ENCODE data around the gene KCTD14. TPM values are rescaled to one million over a fixed set of nuclear protein-coding genes. Genes with fewer than 3 reads are reported as not detected.

The KCTD14 gene
- total RNA-seq, 2 donors from 2014 or later = 19.5 to 19.7 TPM

- intact Hi-C loops (cut with DNase I) = no loop called here
- Histone ChIP-seq H3K4me1 (no peaks in the 10 kb centered on the region), H3K27ac (no peak overlapping the region), H3K9me3 (no peaks in the 10 kb centered on the region), H3K27me3 (no peaks in the 10 kb centered on the region), H3K4me3 (no peak overlapping the region), H3K9ac (ENCODE audit: low read depth in 2 of 2, low read length in 2 of 2) (no peak overlapping the region), H3K36me3 (no peaks in the 10 kb centered on the region)
- DNase-seq = no peak
- TF ChIP-seq CTCF (IDR thresholded peaks at IDR 0.05) = no peak
Observed at GRCh38 chr11:78067704-78068103, 44.6 kb upstream of the KCTD14 start.

DNA sequence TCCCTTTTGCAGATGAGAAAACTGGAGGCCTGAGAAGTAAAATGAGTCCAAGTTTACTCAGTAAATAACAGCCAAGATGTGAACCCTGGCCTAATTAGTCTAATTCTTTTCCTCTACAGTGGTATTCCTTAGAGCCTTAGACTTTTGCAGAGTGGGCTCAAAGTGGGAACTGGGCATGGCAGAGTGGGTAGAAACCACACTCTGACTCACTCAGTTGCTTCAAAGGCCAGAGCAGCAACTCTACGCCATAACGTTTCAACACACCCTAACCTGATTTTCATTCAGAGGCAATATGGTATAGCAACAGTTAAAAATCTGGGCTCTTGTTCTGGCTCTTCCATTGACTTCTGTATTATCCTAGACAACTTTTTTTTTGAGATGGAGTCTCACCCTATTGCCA is 43.4 kb upstream of the KCTD14 start:
- no peak overlapping the region for H3K27ac ChIP-seq
- intact Hi-C loops (cut with DNase I) = no loop called here
- DNase-seq = no peak
- no peaks in the 10 kb centered on the region for H3K27me3 ChIP-seq
- no peak overlapping the region for H3K4me3 ChIP-seq
- H3K4me1 ChIP-seq = no peaks in the 10 kb centered on the region
- no peaks in the 10 kb centered on the region for H3K9me3 ChIP-seq
- no peak for TF ChIP-seq CTCF (IDR thresholded peaks at IDR 0.05)
- H3K36me3 ChIP-seq = no peaks in the 10 kb centered on the region
- H3K9ac ChIP-seq (ENCODE audit: low read depth in 2 of 2, low read length in 2 of 2) = no peak overlapping the region

GRCh38 chr11:78065203-78065602 is 42.1 kb upstream of the KCTD14 start:
- no peak overlapping the region for H3K9ac ChIP-seq (ENCODE audit: low read depth in 2 of 2, low read length in 2 of 2)
- no peaks in the 10 kb centered on the region for H3K27me3 ChIP-seq
- no peaks in the 10 kb centered on the region for H3K36me3 ChIP-seq
- H3K4me1 ChIP-seq = no peaks in the 10 kb centered on the region
- no peaks in the 10 kb centered on the region for H3K9me3 ChIP-seq
- intact Hi-C loops (cut with DNase I) = no loop called here
- no peak overlapping the region for H3K4me3 ChIP-seq
- H3K27ac ChIP-seq = no peak overlapping the region
- TF ChIP-seq CTCF (IDR thresholded peaks at IDR 0.05) = no peak
- no peak for DNase-seq

DNA sequence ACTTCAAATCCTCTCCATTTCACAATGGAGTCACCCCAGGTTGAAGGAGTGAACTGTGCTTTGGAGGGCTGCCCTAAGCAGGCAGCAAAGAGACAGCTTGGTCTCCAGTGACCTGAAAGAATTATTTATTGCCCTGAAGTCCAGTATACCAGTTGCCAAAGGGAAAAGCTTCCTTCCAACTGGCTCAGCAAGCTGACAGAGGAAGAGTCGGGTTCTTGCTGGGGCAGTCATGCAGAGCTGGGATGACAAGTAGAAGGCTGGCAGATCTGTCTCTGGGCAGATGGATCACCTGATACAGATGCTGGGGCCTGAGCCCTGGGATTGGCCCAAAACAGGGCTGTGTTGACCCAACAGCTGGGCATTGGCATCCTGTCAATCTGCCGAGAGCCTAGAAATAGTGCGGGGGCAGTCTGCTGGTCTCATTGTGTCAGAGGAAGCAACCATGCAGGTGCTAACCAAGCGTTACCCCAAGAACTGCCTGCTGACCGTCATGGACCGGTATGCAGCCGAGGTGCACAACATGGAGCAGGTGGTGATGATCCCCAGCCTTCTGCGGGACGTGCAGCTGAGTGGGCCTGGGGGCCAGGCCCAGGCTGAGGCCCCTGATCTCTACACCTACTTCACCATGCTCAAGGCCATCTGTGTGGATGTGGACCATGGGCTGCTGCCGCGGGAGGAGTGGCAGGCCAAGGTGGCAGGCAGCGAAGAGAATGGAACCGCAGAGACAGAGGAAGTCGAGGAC is 40.5 kb upstream of the KCTD14 start, which contains the start of gene THRSP:
THRSP (plus strand) TSS at position 422 of the 742 bp plus-strand sequence; CDS start at position 443, 21 bp downstream.
- H3K9ac ChIP-seq (ENCODE audit: low read depth in 2 of 2, low read length in 2 of 2) = no peak within 1 kb of the TSS
- H3K4me3 ChIP-seq = no peak within 1 kb of the TSS
- no peaks in the 10 kb centered on the region for H3K4me1 ChIP-seq
- no peak for DNase-seq
- intact Hi-C loops (cut with DNase I) = no loop called here
- no peaks in the 10 kb centered on the region for H3K27me3 ChIP-seq
- H3K27ac ChIP-seq = no peak within 1 kb of the TSS
- no peaks in the 10 kb centered on the region for H3K36me3 ChIP-seq
- TF ChIP-seq CTCF (IDR thresholded peaks at IDR 0.05) = no peak
- H3K9me3 ChIP-seq = no peaks in the 10 kb centered on the region

DNA sequence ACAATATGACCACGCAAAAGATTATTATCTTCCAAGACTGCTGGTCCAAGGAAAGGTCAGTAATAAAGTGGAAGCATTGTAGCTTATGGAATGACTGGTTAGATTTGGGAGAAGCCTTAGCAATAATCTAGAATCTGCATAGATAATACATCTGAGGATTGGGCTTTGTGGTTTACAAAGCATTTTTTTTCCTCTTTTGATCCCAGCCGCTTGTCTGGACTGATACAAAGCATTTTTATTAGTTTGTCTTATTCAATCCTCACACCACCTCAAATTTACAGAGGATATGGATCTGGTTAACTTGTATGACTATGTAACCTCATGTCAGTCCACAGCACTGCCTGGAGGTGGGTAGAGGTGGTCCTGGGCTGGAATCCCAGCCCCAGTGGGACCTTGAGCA is 39.6 kb upstream of the KCTD14 start:
- TF ChIP-seq CTCF (IDR thresholded peaks at IDR 0.05) = no peak
- intact Hi-C loops (cut with DNase I) = no loop called here
- Histone ChIP-seq H3K4me3 (no peak overlapping the region), H3K9me3 (no peaks in the 10 kb centered on the region), H3K9ac (ENCODE audit: low read depth in 2 of 2, low read length in 2 of 2) (no peak overlapping the region), H3K27me3 (no peaks in the 10 kb centered on the region), H3K4me1 (no peaks in the 10 kb centered on the region), H3K36me3 (no peaks in the 10 kb centered on the region), H3K27ac (no peak overlapping the region)
- no peak for DNase-seq
